Measurements from ENCODE around the gene APOL5. TPM values are rescaled to one million over a fixed set of nuclear protein-coding genes. Genes with fewer than 3 reads are reported as not detected.
"Not testable (repeated sequence)": the region's sequence is repeated elsewhere in the genome, so short reads cannot be mapped to it uniquely, and the experiment has no call there.

APOL5 gene
- not detected for total RNA-seq

DNA sequence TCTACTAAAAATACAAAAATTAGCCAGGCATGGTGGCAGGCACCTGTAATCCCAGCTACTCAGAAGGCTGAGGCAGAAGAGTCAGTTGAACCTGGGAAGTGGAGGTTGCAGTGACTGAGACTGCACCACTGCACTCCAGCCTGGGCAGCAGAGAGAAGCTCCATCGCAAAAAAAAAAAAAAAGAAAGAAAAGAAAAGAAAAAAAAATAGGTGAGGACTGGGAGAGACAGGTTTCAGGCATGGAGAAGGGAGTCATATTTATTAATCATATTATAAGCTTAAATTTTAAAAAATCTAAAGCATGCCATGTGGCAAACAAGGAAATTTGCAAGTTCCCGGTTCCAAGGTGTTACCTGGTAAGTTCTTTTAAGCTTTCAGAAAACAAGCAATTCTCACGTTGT lies at the start of gene APOL5:
TSS of gene APOL5 (plus strand) at position 301 of the 400 bp plus-strand sequence. CDS start at position 301, 0 bp downstream.
- H3K4me3 Mint-ChIP-seq: no peak within 1 kb of the TSS
- H3K9me3 Mint-ChIP-seq: no peaks in the 10 kb centered on the region
- H3K36me3 Mint-ChIP-seq: no peaks in the 10 kb centered on the region
- ATAC-seq (ENCODE audit: low read depth) (no peak), DNase-seq (no peak)
- no peaks in the 10 kb centered on the region for H3K4me1 Mint-ChIP-seq
- H3K27me3 Mint-ChIP-seq: peaks cover 2% of the 10 kb centered on the region
- H3K27ac Mint-ChIP-seq: no peak within 1 kb of the TSS
- POLR2A ChIA-PET: no interaction called here

GRCh38 chr22:35674335-35674734 lies 43.3 kb upstream of the APOL5 start:
- no peaks in the 10 kb centered on the region for H3K4me1 Mint-ChIP-seq
- no peak overlapping the region for H3K4me3 Mint-ChIP-seq
- H3K36me3 Mint-ChIP-seq: peaks cover 15% of the 10 kb centered on the region
- no peaks in the 10 kb centered on the region for H3K27me3 Mint-ChIP-seq
- no peak for DNase-seq
- POLR2A ChIA-PET: no interaction called here
- H3K9me3 Mint-ChIP-seq: peaks cover 17% of the 10 kb centered on the region
- H3K27ac Mint-ChIP-seq: no peak overlapping the region
- no peak for ATAC-seq (ENCODE audit: low read depth)

- peaks cover 18% of the 10 kb centered on the region for H3K9me3 Mint-ChIP-seq
Measured at GRCh38 chr22:35676065-35676464, 41.6 kb upstream of the APOL5 start.

DNA sequence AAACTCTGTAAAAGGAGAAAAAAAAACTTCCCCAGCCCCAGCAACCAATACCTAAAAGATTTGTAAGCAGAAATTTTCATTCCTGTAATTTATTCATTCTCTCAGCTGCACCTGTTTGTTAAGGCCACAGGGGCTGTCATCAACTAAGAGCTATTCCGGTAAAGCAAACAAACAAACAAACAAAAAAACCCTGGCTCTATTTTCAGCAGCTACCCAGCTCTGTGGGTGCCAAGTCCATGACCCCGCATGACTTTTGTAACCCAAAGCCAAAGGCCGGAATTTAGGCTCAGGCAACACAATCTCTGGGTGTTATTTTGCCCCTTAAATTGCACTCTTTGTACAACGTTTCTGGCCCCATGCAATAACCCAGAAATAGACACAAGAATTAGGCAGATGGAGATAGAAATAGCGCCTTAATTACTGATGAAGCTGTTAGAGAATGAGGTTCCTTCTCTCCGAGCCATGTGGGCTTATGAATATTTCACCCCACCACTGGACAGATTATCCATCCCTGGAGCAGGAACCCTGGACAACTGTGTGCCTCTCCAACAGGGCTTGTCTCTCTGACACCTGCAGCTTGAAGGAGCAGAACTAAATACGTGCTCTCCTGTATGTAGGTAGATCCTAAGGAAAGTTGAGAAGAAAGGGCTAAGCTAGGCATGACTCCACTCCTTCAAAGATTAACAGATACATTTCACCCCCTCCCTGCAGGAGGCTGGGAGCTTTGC lies 40.0 kb upstream of the APOL5 start:
- Mint-ChIP-seq H3K4me1 (peaks cover 2% of the 10 kb centered on the region), H3K36me3 (peaks cover 16% of the 10 kb centered on the region), H3K27ac (no peak overlapping the region), H3K9me3 (peaks cover 22% of the 10 kb centered on the region), H3K27me3 (no peaks in the 10 kb centered on the region), H3K4me3 (no peak overlapping the region)
- POLR2A ChIA-PET: no interaction called here
- ATAC-seq (ENCODE audit: low read depth) (no peak), DNase-seq (no peak)

More at GRCh38 chr22:35676065-35676464, 41.6 kb upstream of the APOL5 start:
- not testable (repeated sequence) for H3K4me3 Mint-ChIP-seq; H3K4me1 Mint-ChIP-seq; ATAC-seq (ENCODE audit: low read depth); H3K27ac Mint-ChIP-seq; DNase-seq; H3K27me3 Mint-ChIP-seq
- POLR2A ChIA-PET: interaction anchor here (1.0 kb wide), 1 partner anchor 13 kb away, joined by 3 read pairs; no protein-coding TSS in a partner anchor
- peaks cover 14% of the 10 kb centered on the region for H3K36me3 Mint-ChIP-seq

- Mint-ChIP-seq H3K9me3 (peaks cover 20% of the 10 kb centered on the region), H3K4me1 (peaks cover 2% of the 10 kb centered on the region), H3K4me3 (no peak overlapping the region), H3K27me3 (peaks cover 4% of the 10 kb centered on the region), H3K27ac (no peak overlapping the region), H3K36me3 (peaks cover 16% of the 10 kb centered on the region)
- POLR2A ChIA-PET: no interaction called here
- DNase-seq (no peak), ATAC-seq (ENCODE audit: low read depth) (no peak)
Measured at GRCh38 chr22:35678836-35679235, 38.8 kb upstream of the APOL5 start.

GRCh38 chr22:35679492-35679891 lies 38.2 kb upstream of the APOL5 start:
- H3K27ac Mint-ChIP-seq; H3K4me3 Mint-ChIP-seq; POLR2A ChIA-PET; ATAC-seq (ENCODE audit: low read depth); H3K4me1 Mint-ChIP-seq; H3K27me3 Mint-ChIP-seq; DNase-seq: not testable (repeated sequence)
- Mint-ChIP-seq H3K36me3 (peaks cover 14% of the 10 kb centered on the region), H3K9me3 (peaks cover 18% of the 10 kb centered on the region)

- ATAC-seq (ENCODE audit: low read depth): no peak
- Mint-ChIP-seq H3K4me1 (peaks cover 2% of the 10 kb centered on the region), H3K27me3 (peaks cover 4% of the 10 kb centered on the region), H3K27ac (no peak overlapping the region), H3K4me3 (no peak overlapping the region), H3K9me3 (peaks cover 12% of the 10 kb centered on the region), H3K36me3 (peaks cover 6% of the 10 kb centered on the region)
- DNase-seq: no peak
- POLR2A ChIA-PET: no interaction called here
Measured at GRCh38 chr22:35681454-35682052, 36.1 kb upstream of the APOL5 start.

- Mint-ChIP-seq H3K4me3 (no peak overlapping the region), H3K4me1 (peaks cover 2% of the 10 kb centered on the region), H3K27ac (no peak overlapping the region), H3K36me3 (peaks cover 3% of the 10 kb centered on the region), H3K27me3 (peaks cover 4% of the 10 kb centered on the region), H3K9me3 (peaks cover 8% of the 10 kb centered on the region)
- ATAC-seq (ENCODE audit: low read depth) (no peak), DNase-seq (no peak)
- POLR2A ChIA-PET: no interaction called here
Measured at GRCh38 chr22:35683560-35683959, 34.1 kb upstream of the APOL5 start.

- DNase-seq (no peak), ATAC-seq (ENCODE audit: low read depth) (no peak)
- Mint-ChIP-seq H3K27me3 (peaks cover 4% of the 10 kb centered on the region), H3K4me3 (no peak overlapping the region), H3K4me1 (peaks cover 2% of the 10 kb centered on the region), H3K9me3 (peaks cover 6% of the 10 kb centered on the region), H3K27ac (no peak overlapping the region), H3K36me3 (peaks cover 3% of the 10 kb centered on the region)
- POLR2A ChIA-PET: interaction anchor here (1.1 kb wide), 1 partner anchor 36 kb away, joined by 7 read pairs; the partner anchor contains the start of gene APOL6
Measured at GRCh38 chr22:35684270-35684700, 33.4 kb upstream of the APOL5 start.

GRCh38 chr22:35684732-35685131 lies 32.9 kb upstream of the APOL5 start:
- POLR2A ChIA-PET: interaction anchor here (1.1 kb wide), 1 partner anchor 36 kb away, joined by 7 read pairs; the partner anchor contains the start of gene APOL6
- DNase-seq (no peak), ATAC-seq (ENCODE audit: low read depth) (no peak)
- Mint-ChIP-seq H3K9me3 (peaks cover 6% of the 10 kb centered on the region), H3K4me1 (peaks cover 2% of the 10 kb centered on the region), H3K36me3 (peaks cover 3% of the 10 kb centered on the region), H3K27ac (no peak overlapping the region), H3K4me3 (no peak overlapping the region), H3K27me3 (peaks cover 6% of the 10 kb centered on the region)

DNA sequence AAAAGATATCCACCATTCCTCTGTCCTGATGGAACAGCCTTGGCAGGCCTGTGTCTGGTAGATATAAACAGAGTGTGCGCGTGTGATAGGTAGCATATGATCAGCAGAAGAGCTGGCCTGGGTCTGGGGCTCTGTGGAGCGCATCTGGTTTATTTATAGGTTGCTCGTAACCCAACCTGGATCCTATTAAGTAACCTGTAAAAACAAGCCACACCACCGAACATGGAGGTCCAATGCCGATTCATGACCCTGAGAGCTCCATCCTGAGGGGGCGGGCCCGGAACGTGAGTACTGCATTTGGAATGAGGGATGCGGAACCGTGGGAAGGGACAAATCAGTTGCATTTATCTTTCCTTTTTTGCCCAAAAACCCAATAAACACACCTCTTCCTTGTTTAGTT lies 31.9 kb upstream of the APOL5 start:
- H3K27ac Mint-ChIP-seq: no peak overlapping the region
- POLR2A ChIA-PET: no interaction called here
- peaks cover 6% of the 10 kb centered on the region for H3K9me3 Mint-ChIP-seq
- DNase-seq (no peak), ATAC-seq (ENCODE audit: low read depth) (no peak)
- peaks cover 6% of the 10 kb centered on the region for H3K27me3 Mint-ChIP-seq
- H3K4me3 Mint-ChIP-seq: no peak overlapping the region
- H3K4me1 Mint-ChIP-seq: peaks cover 1% of the 10 kb centered on the region
- H3K36me3 Mint-ChIP-seq: peaks cover 3% of the 10 kb centered on the region

- Mint-ChIP-seq H3K4me3 (no peak overlapping the region), H3K9me3 (peaks cover 4% of the 10 kb centered on the region), H3K4me1 (no peaks in the 10 kb centered on the region), H3K36me3 (peaks cover 3% of the 10 kb centered on the region), H3K27me3 (peaks cover 6% of the 10 kb centered on the region), H3K27ac (no peak overlapping the region)
- POLR2A ChIA-PET: no interaction called here
- DNase-seq: no peak
- ATAC-seq (ENCODE audit: low read depth): no peak
Measured at GRCh38 chr22:35686298-35686697, 31.4 kb upstream of the APOL5 start.

DNA sequence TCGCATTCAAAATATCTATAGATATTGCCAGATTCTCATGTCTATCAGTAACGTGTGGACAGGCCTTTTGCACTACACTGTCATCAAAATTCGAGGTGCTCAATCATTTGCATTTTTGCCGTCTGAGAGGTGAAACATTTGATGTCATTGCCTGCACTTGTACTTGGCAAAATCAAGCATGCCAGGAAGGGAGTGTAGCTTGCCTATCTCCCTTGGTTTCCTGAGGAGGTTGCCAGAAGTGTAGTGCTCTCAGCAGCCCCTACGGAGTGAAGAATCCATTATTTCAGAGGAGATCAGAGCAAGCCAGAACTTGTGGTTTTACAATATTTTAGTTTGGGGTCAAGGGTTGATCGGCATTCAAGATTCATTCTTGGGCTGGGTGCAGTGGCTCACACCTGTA lies 30.2 kb upstream of the APOL5 start:
- H3K4me1 Mint-ChIP-seq: no peaks in the 10 kb centered on the region
- no peak overlapping the region for H3K4me3 Mint-ChIP-seq
- no peaks in the 10 kb centered on the region for H3K36me3 Mint-ChIP-seq
- no peaks in the 10 kb centered on the region for H3K9me3 Mint-ChIP-seq
- POLR2A ChIA-PET: no interaction called here
- no peak for DNase-seq
- H3K27ac Mint-ChIP-seq: no peak overlapping the region
- no peak for ATAC-seq (ENCODE audit: low read depth)
- H3K27me3 Mint-ChIP-seq: peaks cover 6% of the 10 kb centered on the region

Measured in activated naive CD8-positive, alpha-beta T cell treated with anti-CD3 and anti-CD28 coated beads, Interleukin-2, amount 10 ng/mL, durations not matched to agents 7 days and 5 days (primary cell).